Jurkat, Clone E6-1 (cell line): ENCODE results near the gene ABI1.
"Not testable (repeated sequence)": the region's sequence is repeated elsewhere in the genome, so short reads cannot be mapped to it uniquely, and the experiment has no call there.

Source experiments
- DNase-seq: peaks from one replicate; pipeline ENCODE4 v3.0.0-alpha.2; 2011; ENCODE audit warnings: low read depth, low spot score
- H3K4me3 ChIP-seq: 2 replicates; pipeline ENCODE4 v1.5.1; 2011; ENCODE audit warnings: mild to moderate bottlenecking, low read length, control low read depth, moderate library complexity

Gene ABI1

DNA sequence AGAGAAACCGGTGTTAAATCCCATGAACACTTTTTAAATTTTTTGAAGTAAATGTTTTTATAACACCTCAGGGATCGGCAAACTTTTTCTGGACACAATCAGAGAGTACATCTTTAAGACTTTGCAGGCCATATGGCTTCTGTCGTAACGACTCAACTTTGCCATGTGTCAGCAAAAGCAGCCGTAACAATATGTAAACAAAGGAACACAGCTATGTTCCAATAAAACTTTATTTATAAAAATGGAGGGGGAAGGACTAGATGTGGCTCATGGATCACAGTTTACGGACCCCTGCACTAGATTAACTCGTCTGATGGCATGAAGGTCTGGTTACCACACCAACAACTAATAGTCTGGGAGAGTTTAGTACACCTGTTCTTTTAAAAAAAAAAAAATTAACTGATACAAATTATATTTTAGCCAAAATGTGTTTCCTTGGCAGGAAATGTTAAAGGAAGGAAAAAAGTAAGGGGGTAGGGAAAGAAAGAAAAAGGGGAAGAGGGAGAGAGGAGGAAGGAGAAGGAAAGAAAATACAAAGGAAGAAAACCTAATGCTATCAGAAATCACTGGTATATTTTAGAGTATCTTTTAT is 50.2 kb downstream of the ABI1 start:
- H3K4me3 ChIP-seq = no peak overlapping the region
- DNase-seq = no peak

- no peak overlapping the region for H3K4me3 ChIP-seq
- no peak for DNase-seq
Measured at GRCh38 chr10:26809973-26810372, 50.8 kb downstream of the ABI1 start.

DNA sequence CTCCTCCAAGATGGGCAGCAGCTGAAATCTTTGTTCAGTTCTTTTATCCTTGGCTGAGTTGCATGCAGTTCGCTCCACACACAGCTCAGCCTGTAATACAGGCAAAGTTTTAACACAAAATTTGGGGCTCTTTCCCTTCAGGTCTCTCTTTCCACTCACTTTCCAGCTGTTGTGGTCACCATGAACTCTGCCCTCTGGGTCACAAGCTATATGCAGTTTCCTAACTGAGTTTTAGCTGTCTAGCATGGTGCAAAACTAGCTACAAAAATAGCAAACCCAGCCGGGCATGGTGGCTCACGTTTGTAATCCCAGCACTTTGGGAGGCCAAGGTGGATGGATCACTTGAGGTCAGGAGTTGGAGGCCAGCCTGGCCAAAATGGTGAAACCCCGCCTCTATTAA is 53.2 kb downstream of the ABI1 start:
- no peak overlapping the region for H3K4me3 ChIP-seq
- no peak for DNase-seq

DNA sequence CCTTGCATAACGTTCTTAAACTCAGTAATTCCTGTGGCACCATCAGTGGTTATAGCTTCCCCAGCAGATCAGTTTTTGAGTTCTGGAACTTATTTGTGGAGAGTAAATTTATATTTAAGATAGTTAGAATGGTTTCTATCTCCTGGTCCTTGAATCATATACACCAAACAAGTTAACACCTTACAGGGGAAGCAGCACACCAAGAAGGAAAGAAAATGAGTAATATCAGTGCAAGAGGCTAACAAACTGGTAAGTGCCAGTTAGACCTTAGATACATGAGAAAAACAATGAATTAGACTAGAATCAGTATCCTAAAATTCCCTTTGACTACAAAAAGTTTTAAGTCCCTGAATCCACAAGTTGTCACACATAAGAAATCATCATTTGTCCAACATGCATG is 54.2 kb downstream of the ABI1 start:
- no peak overlapping the region for H3K4me3 ChIP-seq
- no peak for DNase-seq

- DNase-seq = no peak
- H3K4me3 ChIP-seq = no peak overlapping the region
Measured at GRCh38 chr10:26805567-26806245, 55.1 kb downstream of the ABI1 start.

DNA sequence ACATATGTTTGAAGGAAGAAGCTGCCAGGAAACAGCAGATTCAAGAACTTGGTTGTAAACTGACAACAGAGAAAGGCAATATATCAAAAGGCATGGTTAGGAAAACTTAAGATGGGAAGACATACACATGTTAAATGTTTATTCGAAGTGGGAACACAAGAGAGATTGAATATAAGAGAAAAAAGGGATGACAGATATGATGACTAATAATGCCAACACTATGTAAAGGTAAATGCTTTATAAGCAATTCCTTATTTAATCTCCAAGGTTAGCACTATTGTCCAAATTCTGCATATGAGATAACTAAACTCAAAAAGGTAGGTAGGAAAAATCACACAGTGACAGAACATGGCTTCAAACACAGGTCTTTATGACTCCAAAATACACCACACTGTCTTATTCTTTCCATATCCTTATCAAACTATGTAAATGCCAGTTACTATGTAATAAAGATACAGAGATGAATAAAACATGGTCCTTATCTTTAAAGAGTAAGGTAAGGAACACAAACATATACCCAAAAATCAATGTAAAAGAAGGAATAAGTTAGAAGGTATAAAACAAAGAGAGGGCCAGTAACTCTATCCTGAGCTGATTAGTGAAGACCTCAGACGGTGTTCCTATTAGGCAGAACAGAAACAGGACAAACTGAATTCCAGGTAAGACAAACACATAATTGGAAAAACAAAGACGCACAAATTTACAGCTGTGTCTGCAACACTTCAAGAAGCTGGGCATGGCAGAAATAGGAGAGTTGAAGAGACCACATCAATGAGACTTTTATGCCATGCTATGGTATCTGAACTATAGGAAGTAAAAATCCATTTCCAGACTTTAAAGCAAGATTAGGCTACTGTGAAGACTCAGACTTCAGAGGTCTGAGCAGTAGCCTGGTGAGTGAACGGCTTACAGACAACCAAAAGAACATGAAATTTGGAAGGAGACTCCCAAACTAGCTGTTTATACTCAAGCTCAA is 56.1 kb downstream of the ABI1 start:
- H3K4me3 ChIP-seq = no peak overlapping the region
- DNase-seq = peak; percentile 79

GRCh38 chr10:26803849-26804248 is 56.9 kb downstream of the ABI1 start:
- no peak for DNase-seq
- H3K4me3 ChIP-seq = no peak overlapping the region

GRCh38 chr10:26802527-26802926 is 58.2 kb downstream of the ABI1 start:
- H3K4me3 ChIP-seq = no peak overlapping the region
- no peak for DNase-seq

DNA sequence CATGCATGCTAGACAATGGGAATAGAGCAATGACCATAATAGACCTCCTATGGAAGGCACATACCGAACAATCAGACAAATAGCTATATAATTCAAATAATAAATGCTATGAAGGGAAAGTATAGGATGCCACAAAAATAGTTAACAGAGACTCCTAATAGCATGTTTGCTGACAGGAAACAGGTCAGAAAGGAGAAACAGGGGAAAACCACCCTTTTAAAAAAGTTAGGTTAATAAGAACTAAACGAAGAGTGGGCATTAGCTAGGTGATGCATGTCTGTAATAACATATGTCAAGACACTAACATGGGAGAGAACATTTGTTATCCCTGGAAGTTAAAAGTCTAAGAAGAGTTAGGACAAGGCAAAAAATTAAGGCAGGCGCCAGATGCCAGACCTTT is 58.9 kb downstream of the ABI1 start:
- no peak overlapping the region for H3K4me3 ChIP-seq
- no peak for DNase-seq

DNA sequence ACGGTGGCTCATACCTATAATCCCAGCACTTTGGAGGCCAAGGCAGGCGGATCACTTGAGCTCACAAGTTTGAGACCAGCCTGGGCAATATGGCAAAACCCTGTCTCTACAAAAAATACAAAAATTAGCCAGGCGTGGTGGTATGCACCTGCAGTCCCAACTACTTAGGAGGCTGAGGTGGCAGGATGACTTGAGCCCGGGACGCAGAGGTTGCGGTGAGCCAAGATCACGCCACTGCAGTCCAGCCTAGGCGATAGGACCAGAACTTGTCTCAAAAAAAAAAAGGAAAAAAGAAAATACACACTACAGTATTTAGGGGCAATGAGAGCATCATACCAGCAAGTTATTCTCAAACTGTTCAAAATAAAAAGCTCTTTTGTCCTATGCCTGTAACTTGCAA is 59.5 kb downstream of the ABI1 start:
- no peak for DNase-seq
- H3K4me3 ChIP-seq = no peak overlapping the region

DNA sequence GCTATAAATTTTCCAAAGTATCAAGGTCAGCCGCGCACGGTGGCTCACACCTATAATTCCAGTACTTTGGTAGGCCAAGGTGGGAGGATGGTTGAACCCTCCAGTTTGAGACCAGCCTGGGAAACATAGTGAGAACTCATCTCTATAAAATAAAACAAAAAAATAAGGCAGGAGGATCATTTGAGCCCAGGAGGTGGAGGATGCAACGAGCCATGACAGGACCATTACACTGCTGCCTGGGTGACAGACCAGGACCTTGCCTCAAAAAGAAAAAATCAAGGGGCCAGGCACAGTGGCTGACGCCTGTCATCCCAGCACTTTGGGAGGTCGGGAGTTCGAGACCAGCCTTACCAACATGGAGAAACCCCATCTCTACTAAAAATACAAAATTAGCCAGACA is 60.3 kb downstream of the ABI1 start:
- no peak overlapping the region for H3K4me3 ChIP-seq
- no peak for DNase-seq

GRCh38 chr10:26799342-26799741 is 61.4 kb downstream of the ABI1 start:
- peak; percentile 94 for DNase-seq

DNA sequence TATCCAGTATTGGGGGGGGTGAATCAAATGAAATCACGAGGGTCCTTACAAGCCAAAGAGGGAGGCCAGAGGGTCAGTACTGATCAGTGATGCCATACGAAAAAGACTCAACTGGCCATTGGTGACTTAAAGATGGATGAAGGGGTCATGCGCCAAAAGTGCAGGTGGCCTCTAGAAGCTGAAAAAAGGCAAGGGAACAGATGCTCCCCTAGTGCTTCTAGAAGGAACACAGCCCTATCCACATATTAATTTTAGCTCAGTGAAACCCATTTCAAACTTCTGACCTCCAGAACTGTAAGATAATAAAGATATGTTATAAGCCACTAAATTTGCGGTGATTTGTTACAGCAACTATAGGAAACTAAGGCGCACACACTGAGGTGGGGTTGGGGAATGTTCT is 62.5 kb downstream of the ABI1 start:
- no peak overlapping the region for H3K4me3 ChIP-seq
- no peak for DNase-seq

More at GRCh38 chr10:26799342-26799741, 61.4 kb downstream of the ABI1 start:
- peak overlapping the region; percentile 5; the same call in 1 of the 2 replicates for H3K4me3 ChIP-seq

- no peak overlapping the region for H3K4me3 ChIP-seq
- no peak for DNase-seq
Measured at GRCh38 chr10:26797340-26797739, 63.4 kb downstream of the ABI1 start.

- DNase-seq = no peak
- H3K4me3 ChIP-seq = no peak overlapping the region
Measured at GRCh38 chr10:26792758-26793495, 67.8 kb downstream of the ABI1 start.

- no peak overlapping the region for H3K4me3 ChIP-seq
- no peak for DNase-seq
Measured at GRCh38 chr10:26790221-26790995, 70.3 kb downstream of the ABI1 start.

DNA sequence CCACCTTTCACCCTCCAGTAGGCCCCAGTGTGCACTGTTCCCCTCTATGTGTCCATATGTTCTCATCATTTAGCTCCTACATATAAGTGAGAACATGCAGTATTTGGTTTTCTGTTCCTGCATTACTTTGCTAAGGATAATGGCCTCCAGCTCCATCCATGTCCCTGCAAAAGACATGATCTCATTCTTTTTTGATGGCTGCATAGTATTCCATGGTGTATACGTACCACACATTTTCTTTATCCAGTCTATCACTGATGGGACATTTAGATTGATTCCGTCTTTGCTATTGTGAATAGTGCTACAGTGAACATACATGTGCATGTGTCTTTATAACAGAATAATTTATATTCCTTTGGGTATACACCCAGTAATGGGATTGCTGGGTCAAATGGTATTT is 71.0 kb downstream of the ABI1 start:
- not testable (repeated sequence) for H3K4me3 ChIP-seq, DNase-seq

DNA sequence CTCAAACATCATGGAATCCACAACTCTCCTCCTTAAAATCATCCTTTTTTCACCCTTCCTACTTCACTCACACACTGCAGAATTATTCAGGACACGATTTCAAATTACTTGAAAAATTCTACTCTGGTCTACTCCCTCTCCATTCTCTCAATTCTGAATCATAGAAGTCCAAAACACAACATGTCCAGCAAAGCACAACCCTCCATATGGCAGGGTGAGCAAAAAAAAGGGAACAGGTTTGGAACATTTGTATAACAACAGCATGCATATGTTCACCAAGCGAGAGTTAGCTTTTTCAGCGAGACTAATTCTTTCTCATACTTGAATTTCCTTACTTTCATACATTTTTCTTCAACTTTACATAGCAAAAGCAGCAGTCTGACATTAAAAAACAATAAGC is 73.4 kb downstream of the ABI1 start:
- no peak overlapping the region for H3K4me3 ChIP-seq
- DNase-seq = no peak

- no peak overlapping the region for H3K4me3 ChIP-seq
- no peak for DNase-seq
Measured at GRCh38 chr10:26781797-26782196, 79.0 kb downstream of the ABI1 start.
